Jurkat, Clone E6-1 (cell line): ENCODE measurements around the gene UNC5C.
A peak's percentile ranks its signal among the peaks of the same experiment; 100 is the strongest.
"Not testable (repeated sequence)": the region's sequence is repeated elsewhere in the genome, so short reads cannot be mapped to it uniquely, and the experiment has no call there.

Experiments
- DNase-seq: peaks from one replicate; pipeline ENCODE4 v3.0.0-alpha.2; 2011; ENCODE audit warnings: low read depth, low spot score
- H3K4me3 ChIP-seq: 2 replicates; pipeline ENCODE4 v1.5.1; 2011; ENCODE audit warnings: mild to moderate bottlenecking, low read length, control low read depth, moderate library complexity

Gene UNC5C

DNA sequence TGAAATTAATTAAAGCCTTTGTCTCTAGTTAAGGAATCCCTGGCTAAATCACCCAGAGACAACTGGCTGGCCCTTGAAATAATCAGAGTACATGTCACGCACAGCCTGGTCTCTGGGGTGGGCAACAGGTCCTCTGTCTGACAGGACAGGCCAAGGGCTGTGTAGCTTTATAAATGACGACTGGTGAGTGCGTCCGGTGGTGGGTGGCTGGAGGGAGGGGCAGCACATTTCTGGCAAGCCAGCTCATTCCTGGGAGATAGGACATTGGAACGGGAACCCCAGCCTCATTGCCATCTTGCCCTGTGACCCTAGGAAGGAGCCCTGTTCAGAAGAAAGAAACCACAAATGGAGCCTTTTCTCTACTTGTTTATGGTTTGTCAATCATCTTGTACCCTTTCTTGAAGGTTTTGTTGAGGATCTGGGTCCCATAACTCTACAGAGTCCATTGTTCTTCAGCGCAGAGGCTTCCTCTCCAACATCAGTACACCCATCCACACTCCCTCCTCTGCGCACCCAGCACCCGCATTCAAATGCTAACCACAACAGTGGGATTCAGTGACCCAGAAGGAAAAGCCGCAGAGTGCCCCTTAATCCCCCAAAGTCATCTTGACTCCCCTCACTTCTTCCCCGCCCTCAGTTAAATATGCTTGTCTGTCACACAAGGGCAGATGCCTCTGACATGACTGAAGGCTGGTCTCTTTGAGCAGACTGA lies 368.1 kb downstream of the UNC5C start:
- no peak overlapping the region for H3K4me3 ChIP-seq
- no peak for DNase-seq

DNA sequence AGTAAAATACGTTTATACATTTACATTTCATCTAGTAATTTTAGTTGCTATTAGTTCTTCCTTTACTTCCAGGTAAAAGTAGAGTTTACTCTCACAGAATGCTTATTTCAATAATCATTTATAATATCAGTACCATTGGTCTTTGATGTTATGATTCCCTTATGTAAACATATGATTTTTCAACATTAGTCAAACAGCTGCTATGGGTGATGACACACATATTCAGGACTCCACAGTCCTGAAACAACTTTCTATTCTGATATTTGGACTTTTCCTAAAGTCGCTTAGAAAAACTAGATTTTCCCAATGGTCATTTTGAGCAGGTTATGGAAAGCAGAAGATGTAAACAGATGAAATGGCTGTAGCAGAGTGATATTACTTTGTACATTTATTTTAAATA lies 369.8 kb downstream of the UNC5C start:
- no peak overlapping the region for H3K4me3 ChIP-seq
- no peak for DNase-seq

DNA sequence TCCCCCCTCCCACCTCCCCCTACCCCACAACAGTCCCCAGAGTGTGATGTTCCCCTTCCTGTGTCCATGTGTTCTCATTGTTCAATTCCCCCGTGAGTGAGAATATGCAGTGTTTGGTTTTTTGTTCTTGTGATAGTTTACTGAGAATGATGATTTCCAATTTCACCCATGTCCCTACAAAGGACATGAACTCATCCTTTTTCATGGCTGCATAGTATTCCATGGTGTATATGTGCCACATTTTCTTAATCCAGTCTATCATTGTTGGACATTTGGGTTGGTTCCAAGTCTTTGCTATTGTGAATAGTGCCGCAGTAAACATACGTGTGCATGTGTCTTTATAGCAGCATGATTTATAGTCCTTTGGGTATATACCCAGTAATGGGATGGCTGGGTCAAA lies 377.4 kb downstream of the UNC5C start:
- not testable (repeated sequence) for H3K4me3 ChIP-seq, DNase-seq

GRCh38 chr4:95170176-95170575 lies 378.6 kb downstream of the UNC5C start:
- H3K4me3 ChIP-seq = no peak overlapping the region
- no peak for DNase-seq

GRCh38 chr4:95167805-95168204 lies 381.0 kb downstream of the UNC5C start:
- DNase-seq = no peak
- H3K4me3 ChIP-seq = no peak overlapping the region

DNA sequence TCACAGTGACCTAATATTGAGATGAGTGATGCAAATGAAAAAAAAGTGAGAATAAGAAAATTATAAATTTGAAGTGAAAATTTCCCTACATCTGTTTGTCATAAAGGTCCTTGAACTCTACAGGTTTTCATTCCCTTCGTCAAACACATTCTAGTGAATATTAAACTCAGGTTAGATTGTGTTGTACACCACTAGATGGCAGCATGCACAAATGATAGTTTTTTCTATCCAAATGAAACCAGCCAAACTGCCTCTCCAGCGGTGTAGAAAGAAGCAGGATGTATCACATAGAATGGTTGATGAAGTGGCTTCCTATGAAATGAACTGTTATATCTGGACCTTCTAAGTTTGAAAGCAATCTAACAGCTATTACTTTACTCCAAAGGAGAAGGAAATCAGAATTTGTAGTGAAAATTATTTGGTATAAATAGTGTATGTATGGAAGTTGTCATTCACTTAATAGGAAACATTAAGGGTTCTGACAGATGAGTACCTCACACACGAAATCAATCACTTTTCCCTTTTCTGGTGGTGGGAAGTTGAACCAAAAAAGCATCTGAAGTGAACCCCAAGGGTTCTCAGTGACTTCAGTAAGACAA lies 382.7 kb downstream of the UNC5C start:
- DNase-seq = peak; percentile 72
- H3K4me3 ChIP-seq = no peak overlapping the region

- no peak for DNase-seq
- no peak overlapping the region for H3K4me3 ChIP-seq
These were observed 385.9 kb downstream of the UNC5C start for GRCh38 chr4:95162867-95163266.

GRCh38 chr4:95161781-95162469 lies 386.8 kb downstream of the UNC5C start:
- no peak for DNase-seq
- H3K4me3 ChIP-seq = no peak overlapping the region

- H3K4me3 ChIP-seq = no peak overlapping the region
These were observed 389.4 kb downstream of the UNC5C start for GRCh38 chr4:95159384-95159783.

GRCh38 chr4:95158626-95159025 lies 390.1 kb downstream of the UNC5C start:
- H3K4me3 ChIP-seq = no peak overlapping the region
- DNase-seq = no peak

More at GRCh38 chr4:95159384-95159783, 389.4 kb downstream of the UNC5C start:
- DNase-seq = no peak

GRCh38 chr4:95158045-95158444 lies 390.7 kb downstream of the UNC5C start:
- DNase-seq = no peak
- H3K4me3 ChIP-seq = no peak overlapping the region

DNA sequence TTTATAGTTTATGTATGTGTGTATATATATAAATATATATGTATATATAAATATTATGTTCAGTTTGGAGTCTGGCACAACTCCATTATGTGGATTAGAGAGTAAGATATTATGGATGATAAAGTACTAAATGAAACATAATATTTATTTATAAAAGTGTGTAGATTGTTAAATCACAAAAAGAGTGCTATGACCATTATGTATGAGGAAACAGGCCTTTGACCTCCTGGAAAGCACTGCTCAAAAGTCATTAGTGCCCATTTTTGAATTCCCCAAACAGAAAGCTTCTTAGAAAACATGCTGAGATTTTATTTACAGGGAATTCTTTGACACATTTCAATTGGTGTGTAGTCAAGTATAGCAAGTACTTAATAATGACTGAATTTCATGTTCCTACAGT lies 391.2 kb downstream of the UNC5C start:
- H3K4me3 ChIP-seq = no peak overlapping the region
- no peak for DNase-seq

DNA sequence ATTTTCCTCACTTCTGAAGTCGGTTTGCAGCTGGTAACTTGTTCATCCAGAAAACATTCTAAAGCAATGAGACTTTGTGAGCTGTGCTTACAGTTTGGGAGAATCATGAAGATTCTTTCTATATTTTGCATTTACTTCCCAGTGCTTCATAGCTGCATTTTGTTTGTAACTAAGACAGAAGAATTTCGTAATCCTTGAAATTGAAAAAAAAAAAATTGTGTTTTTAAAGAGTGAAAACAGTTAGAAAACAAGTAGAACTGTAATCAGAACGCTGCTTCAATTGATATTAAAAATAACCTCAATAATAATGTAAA lies 392.4 kb downstream of the UNC5C start:
- no peak for DNase-seq
- no peak overlapping the region for H3K4me3 ChIP-seq

- peak; percentile 81 for DNase-seq
These were observed 392.9 kb downstream of the UNC5C start for GRCh38 chr4:95155759-95156451.

DNA sequence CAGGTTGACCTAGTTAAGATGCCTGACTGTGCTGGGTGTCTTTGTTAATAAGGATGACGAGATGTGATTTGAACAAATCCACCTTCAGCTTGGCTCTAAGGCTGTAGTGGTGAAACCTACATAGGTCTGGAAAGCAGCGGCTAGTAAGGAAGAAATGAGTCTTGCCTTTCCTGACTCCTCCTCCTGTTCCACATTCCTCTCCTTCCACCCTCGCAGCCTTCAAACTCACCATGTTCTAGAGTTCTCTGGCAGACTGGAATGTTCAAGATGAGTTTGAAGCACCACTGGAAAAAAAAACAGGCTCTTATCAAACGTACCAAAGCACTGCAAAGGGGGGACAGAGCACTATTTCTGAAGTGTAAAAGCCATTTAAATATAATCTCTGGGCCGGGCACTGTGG lies 395.6 kb downstream of the UNC5C start:
- no peak for DNase-seq
- H3K4me3 ChIP-seq = no peak overlapping the region

More at GRCh38 chr4:95155759-95156451, 392.9 kb downstream of the UNC5C start:
- no peak overlapping the region for H3K4me3 ChIP-seq

DNA sequence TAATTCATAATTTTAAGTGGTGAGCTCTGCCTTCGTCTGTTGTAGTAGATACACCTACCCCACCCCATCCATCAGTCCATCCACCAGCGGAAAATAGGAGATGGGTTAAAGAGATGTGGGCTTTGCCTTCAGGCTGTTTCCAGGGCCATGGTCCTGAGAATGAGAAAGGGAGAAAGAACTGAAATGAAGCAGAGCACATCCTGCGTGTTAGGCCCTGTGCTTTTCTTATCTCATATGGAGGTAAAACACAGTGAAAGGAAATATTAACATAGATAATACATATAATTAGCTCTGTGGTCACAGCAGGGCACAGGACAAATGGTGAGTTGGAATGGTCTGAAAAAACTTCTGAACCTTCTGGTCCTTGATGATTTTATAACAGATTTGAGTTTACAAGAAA lies 397.5 kb downstream of the UNC5C start:
- H3K4me3 ChIP-seq = no peak overlapping the region
- DNase-seq = no peak

DNA sequence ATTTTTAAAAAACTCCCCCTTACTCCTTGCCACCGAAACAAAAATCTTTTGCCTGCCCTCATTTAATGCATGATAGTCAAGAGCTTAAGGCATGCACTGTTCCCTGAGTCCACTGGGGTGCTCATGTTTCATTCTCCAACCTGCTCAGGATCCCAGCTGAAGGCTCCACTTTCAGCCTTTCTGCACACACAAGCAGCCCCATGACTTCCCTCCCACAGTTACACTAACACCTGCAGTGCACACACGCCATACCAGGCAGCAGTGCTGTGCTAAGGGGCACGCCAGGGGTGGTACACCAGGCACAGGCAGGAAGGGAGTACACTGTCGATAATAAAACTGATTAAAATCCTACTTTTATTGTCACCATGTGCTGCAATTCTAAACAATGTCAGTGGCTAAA lies 405.8 kb downstream of the UNC5C start:
- no peak for DNase-seq
- no peak overlapping the region for H3K4me3 ChIP-seq

- DNase-seq = no peak
- no peak overlapping the region for H3K4me3 ChIP-seq
These were observed 407.4 kb downstream of the UNC5C start for GRCh38 chr4:95141361-95141760.

- DNase-seq, H3K4me3 ChIP-seq: not testable (repeated sequence)
These were observed 409.3 kb downstream of the UNC5C start for GRCh38 chr4:95139424-95139823.

- not testable (repeated sequence) for H3K4me3 ChIP-seq, DNase-seq
These were observed 414.8 kb downstream of the UNC5C start for GRCh38 chr4:95134016-95134415.
